Activated CD8-positive, alpha-beta memory T cell treated with anti-CD3 and anti-CD28 coated beads, Interleukin-2, amount 10 ng/mL, durations not matched to agents 7 days and 5 days (primary cell): ENCODE results near the gene MFSD2B. TPM values are rescaled to one million over a fixed set of nuclear protein-coding genes. Genes with fewer than 3 reads are reported as not detected.

Experiments used
- total RNA-seq, 2 experiments: library from RNA; stranded (reverse); gene quantifications; one replicate each; pipeline ENCODE4 v1.2.3, GENCODE V29; 2021

Gene MFSD2B
- total RNA-seq, 2 experiments from 2014 or later = not detected

Other genes with a start within 250 kb of the MFSD2B start
- 10 to 100 TPM; 18.2 to 26.8 TPM for gene ATAD2B, start 83.0 kb upstream of the MFSD2B start, total RNA-seq
- gene UBXN2A, start 69.6 kb upstream of the MFSD2B start, total RNA-seq = 10 to 100 TPM; 10.5 to 13.1 TPM
- gene WDCP, start 37.3 kb downstream of the MFSD2B start, total RNA-seq = 10 to 100 TPM; 22.8 to 26.5 TPM
- gene FKBP1B, start 39.7 kb downstream of the MFSD2B start, total RNA-seq = 1 to 10 TPM; 4.6 to 5.5 TPM
- gene SF3B6, start 66.2 kb downstream of the MFSD2B start, total RNA-seq = 100 to 1,000 TPM in 1 of 2 experiments, 10 to 100 TPM in 1; 85.4 to 115 TPM
- 1 to 10 TPM; 3.6 to 6.3 TPM for gene TP53I3, start 74.7 kb downstream of the MFSD2B start, total RNA-seq
- not detected for gene PFN4, start 113.2 kb downstream of the MFSD2B start, total RNA-seq
- gene FAM228B, start 113.4 kb downstream of the MFSD2B start, total RNA-seq = 1 to 10 TPM; 5.4 to 9.3 TPM
- gene FAM228A, start 165.0 kb downstream of the MFSD2B start, total RNA-seq = not detected